OCI-LY7 (cell line): ENCODE results near the gene CNNM4. TPM values are rescaled to one million over a fixed set of nuclear protein-coding genes. Genes with fewer than 3 reads are reported as not detected.

ENCODE experiments used
- BruUV-seq: library from RNA; stranded (reverse); fragments of 400-500 nt; replicated peaks from 2 replicates; lab custom pipeline; 2021; lab: Mats Ljungman, UMichigan
- CTCF ChIA-PET: fragments of 300-600 bp; sonication (Branson Sonifier 250); formaldehyde crosslinking; loops from one replicate; lab custom pipeline; 2022; ENCODE audit warnings: antibody characterized with exemption; ENCODE audit not compliant: unreplicated experiment; lab: Charles Lee
- POLR2A ChIA-PET: fragments of 300-600 bp; sonication (Branson Sonifier 250); formaldehyde crosslinking; loops from one replicate; lab custom pipeline; 2022; ENCODE audit warnings: antibody characterized with exemption; lab: Charles Lee
- DNase-seq: peaks from one replicate; pipeline ENCODE4 v3.0.0-alpha.2; 2015; ENCODE audit warnings: low spot score
- H2AFZ ChIP-seq: fragments of 200-600 bp; sonication (generic), shearing (Covaris generic); 2 replicates; pipeline ENCODE4 v1.6.1; 2014; ENCODE audit warnings: mild to moderate bottlenecking, antibody characterized with exemption, low read length, moderate library complexity
- H3K27ac ChIP-seq: fragments of 200-600 bp; sonication (generic); 2 replicates; pipeline ENCODE4 v1.5.1; 2014; ENCODE audit warnings: mixed run types, low read depth, mild to moderate bottlenecking, moderate library complexity, low read length, inconsistent platforms; ENCODE audit not compliant: poor library complexity, severe bottlenecking
- H3K36me3 ChIP-seq: fragments of 200-600 bp; sonication (generic); 2 replicates; pipeline ENCODE4 v1.6.1; 2014; ENCODE audit warnings: mild to moderate bottlenecking, antibody characterized with exemption, low read length, moderate library complexity, mixed read lengths; ENCODE audit not compliant: insufficient read depth
- H3K4me1 ChIP-seq: fragments of 200-600 bp; sonication (generic); 2 replicates; pipeline ENCODE4 v1.5.1; 2014; ENCODE audit warnings: mild to moderate bottlenecking, low read length; ENCODE audit not compliant: insufficient read depth, poor library complexity, severe bottlenecking
- H3K4me2 ChIP-seq: fragments of 200-600 bp; sonication (generic); 2 replicates; pipeline ENCODE4 v1.6.1; 2014; ENCODE audit warnings: mild to moderate bottlenecking, low read length
- H3K4me3 ChIP-seq: fragments of 200-600 bp; sonication (generic); 2 replicates; pipeline ENCODE4 v1.5.1; 2014; ENCODE audit warnings: mild to moderate bottlenecking, low read depth, low read length; ENCODE audit not compliant: poor library complexity, severe bottlenecking
- H3K79me2 ChIP-seq: fragments of 200-600 bp; sonication (generic); 2 replicates; pipeline ENCODE4 v1.6.1; 2016; ENCODE audit warnings: low read depth, mild to moderate bottlenecking, low read length, moderate library complexity, mixed read lengths; ENCODE audit not compliant: insufficient read depth
- H3K9me2 ChIP-seq: fragments of 200-600 bp; sonication (generic); 2 replicates; pipeline ENCODE4 v1.6.1; 2016; ENCODE audit warnings: mild to moderate bottlenecking, low read length, mixed read lengths; ENCODE audit not compliant: insufficient read depth
- H3K9me3 ChIP-seq: fragments of 200-600 bp; sonication (generic); 2 replicates; pipeline ENCODE4 v1.6.1; 2014; ENCODE audit warnings: mild to moderate bottlenecking, mixed run types, low read length, mixed read lengths
- H4K20me1 ChIP-seq: fragments of 200-600 bp; sonication (generic); 2 replicates; pipeline ENCODE4 v1.6.1; 2014; ENCODE audit warnings: mild to moderate bottlenecking, antibody characterized with exemption, low read length, moderate library complexity, mixed read lengths; ENCODE audit not compliant: insufficient read depth
- EZH2phosphoT487 ChIP-seq: fragments of 200-600 bp; sonication (generic); IDR thresholded peaks from 2 replicates; pipeline ENCODE4 v1.6.1; 2018; ENCODE audit warnings: low read depth, borderline replicate concordance, mild to moderate bottlenecking, mixed run types, antibody characterized with exemption, low read length, moderate library complexity, mixed read lengths
- intact Hi-C: fragments of 100-400 bp; cut with micrococcal nuclease; formaldehyde crosslinking; loops from one replicate; pipeline ENCODE4 v1.10.0; 2022; ENCODE audit not compliant: unreplicated experiment
- total RNA-seq, 2 experiments: library from RNA; depleted of rRNA in 1 of 2; stranded (reverse); fragments of >200 nt in 1 of 2; shearing (Covaris generic) in 1 of 2; gene quantifications; 2 replicates each; pipeline ENCODE4 v1.2.3, GENCODE V29; 2014 to 2022
- TF ChIP-seq, protein P1 (sequence below): fragments of 200-600 bp; sonication (generic); conservative IDR thresholded peaks from 2 replicates; pipeline ENCODE4 v1.5.1; 2014; ENCODE audit warnings: mild to moderate bottlenecking, antibody characterized with exemption, low read length, moderate library complexity, mixed read lengths

Gene CNNM4
- total RNA-seq, 2 experiments from 2014 or later, result 5.1 to 6.4 TPM

DNA sequence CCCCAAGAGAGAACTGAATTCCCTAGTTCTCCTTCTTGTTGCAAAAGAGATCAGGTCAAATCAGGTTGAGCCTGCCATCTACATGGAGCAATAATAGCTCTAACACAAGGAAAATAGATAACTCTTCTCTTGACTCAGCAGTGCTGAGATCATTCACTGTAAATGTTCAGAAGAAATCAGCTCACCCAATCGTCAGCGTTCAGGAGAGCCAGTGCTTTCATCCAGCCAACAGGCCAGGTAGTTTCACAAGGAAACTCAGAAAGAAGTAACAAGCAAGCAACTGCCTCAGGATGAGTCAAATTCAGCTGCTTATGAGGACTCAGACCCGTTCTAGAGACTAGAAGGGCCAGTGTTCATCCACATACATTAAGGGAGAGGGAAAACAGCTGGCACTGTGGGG, 26.8 kb upstream of the CNNM4 start:
- ChIA-PET POLR2A (interaction anchor here (0.7 kb wide), 1 partner anchor 12 kb away, joined by 3 read pairs; no protein-coding TSS in a partner anchor), CTCF (no interaction called here)
- H4K20me1 ChIP-seq, result no peaks in the 10 kb centered on the region
- intact Hi-C loops, result no loop called here
- H3K36me3 ChIP-seq, result peaks cover 78% of the 10 kb centered on the region
- no peak overlapping the region for H3K4me2 ChIP-seq
- H3K9me2 ChIP-seq, result no peaks in the 10 kb centered on the region
- no TSS peak for BruUV-seq
- peaks cover 15% of the 10 kb centered on the region for H3K79me2 ChIP-seq
- peaks cover 16% of the 10 kb centered on the region for H3K4me1 ChIP-seq
- H3K9me3 ChIP-seq, result no peaks in the 10 kb centered on the region
- no peak overlapping the region for H3K4me3 ChIP-seq
- DNase-seq, result no peak
- no peak overlapping the region for H3K27ac ChIP-seq
- TF ChIP-seq EZH2phosphoT487, result no peak
- TF ChIP-seq, protein P1, sequence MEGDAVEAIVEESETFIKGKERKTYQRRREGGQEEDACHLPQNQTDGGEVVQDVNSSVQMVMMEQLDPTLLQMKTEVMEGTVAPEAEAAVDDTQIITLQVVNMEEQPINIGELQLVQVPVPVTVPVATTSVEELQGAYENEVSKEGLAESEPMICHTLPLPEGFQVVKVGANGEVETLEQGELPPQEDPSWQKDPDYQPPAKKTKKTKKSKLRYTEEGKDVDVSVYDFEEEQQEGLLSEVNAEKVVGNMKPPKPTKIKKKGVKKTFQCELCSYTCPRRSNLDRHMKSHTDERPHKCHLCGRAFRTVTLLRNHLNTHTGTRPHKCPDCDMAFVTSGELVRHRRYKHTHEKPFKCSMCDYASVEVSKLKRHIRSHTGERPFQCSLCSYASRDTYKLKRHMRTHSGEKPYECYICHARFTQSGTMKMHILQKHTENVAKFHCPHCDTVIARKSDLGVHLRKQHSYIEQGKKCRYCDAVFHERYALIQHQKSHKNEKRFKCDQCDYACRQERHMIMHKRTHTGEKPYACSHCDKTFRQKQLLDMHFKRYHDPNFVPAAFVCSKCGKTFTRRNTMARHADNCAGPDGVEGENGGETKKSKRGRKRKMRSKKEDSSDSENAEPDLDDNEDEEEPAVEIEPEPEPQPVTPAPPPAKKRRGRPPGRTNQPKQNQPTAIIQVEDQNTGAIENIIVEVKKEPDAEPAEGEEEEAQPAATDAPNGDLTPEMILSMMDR, result no peak
- H2AFZ ChIP-seq, result no peak overlapping the region

DNA sequence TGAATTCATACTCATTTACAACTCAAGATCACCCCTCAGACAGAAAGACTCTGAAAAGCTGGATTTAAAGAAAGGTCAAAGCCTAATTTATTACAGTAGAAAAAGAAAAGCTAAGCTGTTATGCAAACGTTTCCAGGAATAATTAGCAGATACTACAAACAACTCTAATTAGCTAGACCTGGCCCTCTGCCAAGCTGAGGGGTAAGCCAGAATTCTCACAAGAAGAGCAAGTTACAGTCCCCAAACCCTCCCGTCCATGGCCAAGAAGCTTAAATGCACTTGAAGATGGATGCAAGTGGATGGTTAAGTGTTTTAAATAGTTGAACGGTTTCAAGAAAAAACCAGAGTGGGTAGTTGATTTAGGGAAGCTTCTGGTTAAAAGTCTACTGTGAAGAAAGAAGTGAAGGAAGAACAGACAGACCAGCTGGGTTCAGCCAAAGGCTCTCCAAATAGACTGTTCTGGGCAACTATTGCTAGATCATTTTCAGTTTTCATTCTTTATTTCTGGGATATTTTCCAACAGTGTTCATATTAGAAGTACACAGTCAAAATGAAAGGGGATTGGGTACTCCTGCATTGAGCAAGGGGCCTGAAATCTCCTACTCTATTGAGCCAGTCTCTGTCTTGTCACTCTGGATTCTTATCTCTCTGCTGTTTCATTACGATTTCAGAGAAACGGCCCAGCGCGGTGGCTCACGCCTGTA, 25.7 kb upstream of the CNNM4 start:
- intact Hi-C loops, result no loop called here
- no TSS peak for BruUV-seq
- no peak overlapping the region for H3K27ac ChIP-seq
- no peak for DNase-seq
- ChIA-PET POLR2A (interaction anchor here (0.6 to 0.9 kb wide), 2 partner anchors 11 to 122 kb away, joined by 3 read pairs; partner anchors contain the start of gene ANKRD39), CTCF (no interaction called here)
- H3K4me3 ChIP-seq, result no peak overlapping the region
- peaks cover 19% of the 10 kb centered on the region for H3K4me1 ChIP-seq
- TF ChIP-seq, protein P1, result no peak
- TF ChIP-seq EZH2phosphoT487, result no peak
- H3K9me3 ChIP-seq, result no peaks in the 10 kb centered on the region
- H4K20me1 ChIP-seq, result no peaks in the 10 kb centered on the region
- H3K36me3 ChIP-seq, result peaks cover 74% of the 10 kb centered on the region
- H2AFZ ChIP-seq, result no peak overlapping the region
- no peak overlapping the region for H3K4me2 ChIP-seq
- no peaks in the 10 kb centered on the region for H3K9me2 ChIP-seq
- H3K79me2 ChIP-seq, result peaks cover 23% of the 10 kb centered on the region

DNA sequence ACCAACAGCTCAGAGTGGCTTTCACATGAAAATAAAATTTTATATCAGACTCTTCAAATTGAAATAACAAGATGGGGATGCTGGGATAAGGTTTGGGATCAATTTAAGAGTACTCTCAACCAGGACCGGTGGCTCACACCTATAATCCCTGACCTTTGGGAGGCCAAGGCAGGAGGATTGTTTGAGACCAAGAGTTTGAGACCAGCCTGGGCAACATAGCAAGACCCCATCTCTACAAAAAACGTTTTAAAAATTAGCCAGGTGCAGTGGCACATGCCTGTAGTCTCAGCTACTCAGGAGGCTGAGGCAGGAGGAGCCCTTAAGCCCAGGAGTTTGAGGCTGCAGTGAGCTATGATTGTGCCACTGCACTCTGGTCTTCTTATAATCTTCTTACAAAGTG, 23.5 kb upstream of the CNNM4 start:
- peaks cover 29% of the 10 kb centered on the region for H3K4me1 ChIP-seq
- DNase-seq, result no peak
- no TSS peak for BruUV-seq
- intact Hi-C loops, result no loop called here
- H2AFZ ChIP-seq, result no peak overlapping the region
- CTCF ChIA-PET, result no interaction called here
- H3K27ac ChIP-seq, result no peak overlapping the region
- no peaks in the 10 kb centered on the region for H4K20me1 ChIP-seq
- H3K79me2 ChIP-seq, result peaks cover 23% of the 10 kb centered on the region
- POLR2A ChIA-PET, result interaction anchor here (0.8 kb wide), 1 partner anchor 36 kb away, joined by 3 read pairs; no protein-coding TSS in a partner anchor
- TF ChIP-seq, protein P1, result no peak
- TF ChIP-seq EZH2phosphoT487, result no peak
- H3K36me3 ChIP-seq, result peaks cover 54% of the 10 kb centered on the region
- H3K9me2 ChIP-seq, result no peaks in the 10 kb centered on the region
- no peaks in the 10 kb centered on the region for H3K9me3 ChIP-seq
- no peak overlapping the region for H3K4me3 ChIP-seq
- no peak overlapping the region for H3K4me2 ChIP-seq
